GM21423 (cell line): Measurements from ENCODE around the gene CLDN18.

Experiments
- ATAC-seq: cut with Tn5 transposase; IDR thresholded peaks from one replicate; pipeline ENCODE4 v1.9.1; 2021; ENCODE audit warnings: mild to moderate bottlenecking, moderate library complexity; ENCODE audit not compliant: unreplicated experiment

CLDN18 gene

GRCh38 chr3:138060792-138061191, 50.8 kb downstream of the CLDN18 start:
- ATAC-seq: no peak

- no peak for ATAC-seq
Observed at GRCh38 chr3:138062037-138062436, 52.1 kb downstream of the CLDN18 start.

GRCh38 chr3:138062626-138063025, 52.7 kb downstream of the CLDN18 start:
- no peak for ATAC-seq

GRCh38 chr3:138063416-138063815, 53.5 kb downstream of the CLDN18 start:
- ATAC-seq: no peak

- peak; percentile 2 for ATAC-seq
Observed at GRCh38 chr3:138065949-138066348, 56.0 kb downstream of the CLDN18 start.

- ATAC-seq: peak; percentile 91
Observed at GRCh38 chr3:138066383-138066782, 56.4 kb downstream of the CLDN18 start.

GRCh38 chr3:138066972-138067371, 57.0 kb downstream of the CLDN18 start:
- ATAC-seq: no peak

- ATAC-seq: no peak
Observed at GRCh38 chr3:138068046-138068445, 58.1 kb downstream of the CLDN18 start.

GRCh38 chr3:138068579-138069174, 58.7 kb downstream of the CLDN18 start:
- peak; percentile 60 for ATAC-seq

GRCh38 chr3:138070006-138070405, 60.0 kb downstream of the CLDN18 start:
- no peak for ATAC-seq

GRCh38 chr3:138072796-138073195, 62.8 kb downstream of the CLDN18 start:
- no peak for ATAC-seq

GRCh38 chr3:138078096-138078495, 68.1 kb downstream of the CLDN18 start:
- ATAC-seq: no peak

GRCh38 chr3:138078901-138079344, 69.0 kb downstream of the CLDN18 start:
- no peak for ATAC-seq

GRCh38 chr3:138079901-138080300, 69.9 kb downstream of the CLDN18 start:
- no peak for ATAC-seq

- no peak for ATAC-seq
Observed at GRCh38 chr3:138081371-138082084, 71.6 kb downstream of the CLDN18 start.

- ATAC-seq: no peak
Observed at GRCh38 chr3:138082085-138082991, 72.4 kb downstream of the CLDN18 start.

GRCh38 chr3:138082992-138083386, 73.0 kb downstream of the CLDN18 start:
- no peak for ATAC-seq
